HG03045 (cell line): Measurements from ENCODE around the gene SYT2.
"Not testable (repeated sequence)": the region's sequence is repeated elsewhere in the genome, so short reads cannot be mapped to it uniquely, and the experiment has no call there.

Experiments used
- ATAC-seq: cut with Tn5 transposase; IDR thresholded peaks from one replicate; pipeline ENCODE4 v1.9.1; 2021; ENCODE audit warnings: mild to moderate bottlenecking, moderate library complexity; ENCODE audit not compliant: unreplicated experiment

Gene SYT2

DNA sequence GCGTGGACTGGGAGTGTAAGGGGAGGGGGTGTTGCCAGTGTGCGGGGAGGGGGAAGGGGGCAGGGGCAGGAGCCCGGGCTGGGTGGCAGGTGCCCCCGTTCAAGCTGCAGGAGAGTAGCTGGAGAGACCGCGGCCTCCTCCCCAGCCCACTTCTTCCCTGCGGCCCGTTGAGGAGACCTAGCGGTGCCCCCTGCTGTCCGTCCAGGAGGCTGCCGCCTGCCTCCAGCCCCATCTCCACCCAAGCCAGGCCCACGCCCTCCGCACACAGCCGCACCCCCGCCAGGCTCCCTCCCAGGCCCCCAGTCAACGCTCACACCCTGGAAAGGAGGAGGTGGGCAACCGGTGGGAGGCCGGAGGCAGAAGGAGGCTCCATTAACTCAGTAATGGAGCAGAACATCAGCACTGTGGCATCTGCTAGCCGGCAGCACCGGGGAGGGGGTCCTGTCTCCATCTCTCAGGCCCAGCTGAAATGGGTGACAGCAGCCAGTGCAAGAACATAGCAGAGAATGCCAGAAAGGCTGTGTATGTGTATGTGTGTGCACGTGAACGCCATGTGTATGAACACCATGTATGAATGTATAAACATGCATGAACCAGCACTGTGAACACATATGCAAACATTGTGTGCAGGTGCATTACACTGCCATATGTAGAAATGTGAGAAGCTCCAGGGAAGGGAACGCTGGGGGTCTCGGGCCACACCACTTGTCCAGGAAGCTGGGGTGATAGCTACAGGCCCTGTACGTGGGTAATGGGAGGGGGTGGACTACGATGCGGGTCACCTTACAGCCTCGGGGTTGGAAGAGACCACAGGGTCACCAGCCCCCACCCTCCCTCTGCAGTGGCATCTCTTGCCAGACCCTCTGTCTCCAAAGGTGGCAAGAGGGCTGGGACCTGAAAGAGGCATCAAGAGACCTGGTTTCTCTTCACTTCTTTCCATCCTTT is 84.6 kb downstream of the SYT2 start:
- ATAC-seq, result peak; percentile 50

DNA sequence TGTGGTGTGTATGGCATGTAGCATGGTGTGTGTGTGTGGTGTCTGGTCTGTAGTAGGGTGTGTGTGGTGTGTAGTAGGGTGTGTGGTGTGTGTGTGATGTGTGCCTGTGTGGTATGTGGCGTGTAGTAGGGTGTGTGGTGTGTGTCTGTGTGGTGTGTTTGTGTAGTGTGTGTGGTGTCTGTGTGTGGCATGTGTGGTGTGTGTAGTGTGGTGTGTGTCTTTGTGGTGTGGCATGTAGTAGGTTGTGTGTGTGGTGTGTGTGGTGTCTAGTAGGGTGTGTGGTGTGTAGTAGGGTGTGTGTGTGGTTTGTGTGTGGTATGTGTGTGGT is 85.5 kb downstream of the SYT2 start:
- no peak for ATAC-seq

DNA sequence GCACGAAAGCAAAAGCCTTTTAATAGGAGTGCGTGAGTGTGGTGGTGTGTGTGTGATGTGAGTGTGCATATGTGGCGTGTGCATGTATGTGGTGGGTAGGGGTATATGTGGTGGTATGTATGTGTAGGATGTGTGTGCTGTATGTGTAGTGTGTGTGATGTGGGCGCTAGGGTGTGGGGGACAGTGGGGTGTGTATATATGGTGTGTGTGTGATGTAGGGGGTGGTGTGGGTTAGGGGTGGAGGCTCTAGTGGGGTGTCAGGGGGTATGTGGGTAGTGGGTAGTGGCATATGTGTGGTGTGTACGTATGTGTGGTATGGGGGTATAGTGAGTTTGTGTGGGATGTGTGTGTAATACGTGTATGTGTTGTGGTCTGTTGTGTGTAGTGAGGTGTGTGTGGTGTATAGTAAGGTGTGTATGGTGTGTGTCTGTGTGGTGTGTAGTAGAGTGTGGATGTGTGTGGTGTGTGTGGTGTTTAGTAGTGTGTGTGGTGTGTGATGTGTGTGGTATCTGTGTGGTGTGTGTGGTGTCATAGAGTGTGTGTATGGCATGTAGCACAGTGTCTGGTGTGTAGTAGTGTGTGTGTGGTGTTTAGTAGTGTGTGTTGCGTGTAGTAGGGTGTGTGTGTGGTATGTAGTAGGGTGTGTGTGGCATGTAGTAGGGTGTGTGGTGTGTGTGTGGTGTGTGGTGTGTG is 86.0 kb downstream of the SYT2 start:
- ATAC-seq, result no peak

DNA sequence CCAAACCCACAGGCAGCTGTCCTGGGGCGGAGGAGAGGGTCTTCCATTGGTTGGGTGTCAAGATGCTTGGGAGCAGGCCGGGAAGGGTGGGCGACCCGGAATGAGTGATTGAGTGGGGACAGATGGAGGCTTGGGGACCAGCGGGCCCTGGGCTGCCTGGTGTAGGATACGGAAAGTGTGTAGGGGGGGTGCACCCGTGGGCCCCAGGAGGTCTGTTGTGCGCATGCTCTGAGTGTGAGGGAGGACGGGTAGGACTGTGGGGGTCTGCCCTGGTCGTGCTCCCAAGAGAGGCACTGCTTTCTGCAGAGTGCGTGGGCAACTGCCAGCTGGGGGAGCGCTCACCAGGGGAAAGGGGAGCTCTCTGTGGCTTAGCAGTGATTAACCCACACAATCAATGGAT is 86.8 kb downstream of the SYT2 start:
- not testable (repeated sequence) for ATAC-seq

DNA sequence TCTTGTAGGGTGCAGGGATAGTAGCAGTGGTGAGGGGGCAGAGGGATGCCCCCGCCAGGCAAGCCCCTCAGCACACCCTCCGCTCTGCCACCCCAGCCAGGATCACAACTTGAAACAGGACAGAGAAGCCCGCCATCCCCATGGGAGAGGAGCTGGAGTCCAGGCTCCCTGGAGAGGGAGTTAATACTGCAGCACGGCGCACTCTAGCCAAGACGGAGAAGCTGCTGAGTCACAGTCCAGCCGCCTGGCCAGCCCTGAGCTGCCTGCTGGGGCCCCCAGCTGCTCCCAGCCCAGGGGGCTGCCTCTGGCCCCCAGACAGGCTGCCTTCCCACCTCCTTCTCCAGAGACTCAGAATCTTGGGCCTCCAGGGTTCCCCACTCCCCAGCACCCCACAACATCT is 87.2 kb downstream of the SYT2 start:
- ATAC-seq, result no peak

DNA sequence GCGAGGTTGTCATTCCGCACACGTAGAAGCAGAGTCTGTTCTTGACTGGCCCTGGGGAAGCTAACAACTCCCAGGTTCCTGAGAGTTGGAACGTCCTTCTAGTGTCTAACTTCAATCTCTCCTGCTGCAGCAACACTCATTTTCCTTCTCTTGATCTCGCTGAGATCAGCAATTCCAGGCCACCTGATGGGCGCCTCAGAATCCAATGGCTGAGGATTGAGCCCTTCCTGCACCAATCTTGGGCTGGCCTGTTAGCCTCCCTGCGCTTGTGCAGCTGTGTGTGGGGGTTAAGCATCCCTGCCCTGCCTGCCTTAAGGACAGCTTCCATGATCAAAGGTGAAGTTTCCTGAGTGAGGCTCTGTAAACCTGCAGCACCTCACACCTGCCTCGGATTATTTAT is 87.9 kb downstream of the SYT2 start:
- ATAC-seq, result no peak

DNA sequence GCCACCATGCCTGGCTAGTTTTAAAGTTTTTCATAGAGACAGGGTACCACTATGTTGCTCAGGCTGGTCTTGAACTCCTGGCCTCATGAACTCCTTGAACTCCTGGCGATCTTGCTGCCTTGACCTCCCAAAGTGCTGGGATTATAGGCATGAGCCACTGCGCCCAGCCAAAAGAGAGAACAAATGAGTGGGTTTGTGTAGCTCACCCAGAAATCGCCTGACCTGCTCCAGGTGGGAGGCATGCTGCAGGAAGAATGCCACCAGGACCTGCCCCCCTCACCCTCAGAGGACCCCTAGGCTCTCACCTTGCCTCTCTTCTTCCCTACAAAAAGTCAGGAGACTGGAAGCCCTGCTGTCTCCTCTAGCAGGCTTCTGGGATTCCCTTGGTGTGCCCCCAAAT is 88.8 kb downstream of the SYT2 start:
- no peak for ATAC-seq

DNA sequence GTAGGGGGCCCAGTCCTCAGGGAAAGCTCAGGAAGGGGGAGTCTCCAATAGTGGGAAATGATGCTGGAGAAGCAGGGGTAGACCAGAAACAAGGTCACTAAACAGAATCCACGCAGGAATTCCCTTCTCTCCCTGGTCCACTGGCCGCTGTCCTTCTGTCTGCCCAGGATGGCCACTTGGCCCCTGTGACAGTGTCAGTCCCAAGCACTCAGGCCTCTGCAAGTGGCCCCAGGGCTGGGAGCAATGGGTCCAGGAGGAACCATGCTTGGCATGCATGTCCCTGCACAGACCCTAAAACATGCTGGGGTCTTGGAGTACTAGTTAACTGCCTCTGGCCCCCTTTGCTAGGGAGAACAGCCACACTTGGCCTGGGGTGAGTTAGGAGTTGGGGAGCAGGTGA is 90.2 kb downstream of the SYT2 start:
- ATAC-seq, result not testable (repeated sequence)

DNA sequence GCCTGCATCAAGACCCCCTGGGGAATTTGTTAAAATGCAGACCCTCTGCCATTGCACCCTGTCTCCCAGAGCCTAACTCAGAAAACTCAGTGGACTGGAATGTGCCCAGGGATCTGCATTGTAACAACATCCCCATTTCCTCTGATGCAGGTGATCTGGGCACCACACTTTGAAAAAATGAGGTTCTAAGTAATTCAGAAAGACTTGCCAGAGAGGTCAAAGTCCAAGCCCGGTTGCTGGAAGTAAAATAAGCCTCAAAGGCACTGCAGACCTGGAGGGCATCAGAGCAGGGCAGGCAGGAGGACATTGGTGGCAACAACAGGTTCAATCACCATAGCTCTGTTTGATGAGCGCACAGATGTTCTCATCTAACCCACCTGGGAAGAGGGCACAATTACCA is 90.7 kb downstream of the SYT2 start:
- ATAC-seq, result no peak

DNA sequence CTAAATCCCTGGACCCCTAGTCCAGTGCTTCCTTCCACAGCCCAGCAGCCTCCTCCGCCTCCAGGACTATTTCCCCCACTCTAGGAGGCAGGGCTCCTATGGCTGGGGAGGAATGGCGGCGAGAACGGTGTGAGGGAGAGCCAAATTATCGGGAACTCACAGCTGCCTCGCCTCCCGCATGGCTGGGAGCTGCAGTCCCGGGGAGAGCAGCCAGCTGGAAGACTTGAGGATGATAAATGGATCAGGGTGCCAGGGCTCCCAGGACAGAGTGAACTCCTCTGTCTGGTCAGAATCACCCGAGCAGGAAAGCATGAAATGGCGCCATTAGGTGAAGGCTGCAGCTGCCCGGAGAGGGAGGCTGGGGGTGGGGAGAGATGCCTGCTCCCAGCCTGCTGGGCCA is 91.2 kb downstream of the SYT2 start:
- ATAC-seq, result not testable (repeated sequence)

DNA sequence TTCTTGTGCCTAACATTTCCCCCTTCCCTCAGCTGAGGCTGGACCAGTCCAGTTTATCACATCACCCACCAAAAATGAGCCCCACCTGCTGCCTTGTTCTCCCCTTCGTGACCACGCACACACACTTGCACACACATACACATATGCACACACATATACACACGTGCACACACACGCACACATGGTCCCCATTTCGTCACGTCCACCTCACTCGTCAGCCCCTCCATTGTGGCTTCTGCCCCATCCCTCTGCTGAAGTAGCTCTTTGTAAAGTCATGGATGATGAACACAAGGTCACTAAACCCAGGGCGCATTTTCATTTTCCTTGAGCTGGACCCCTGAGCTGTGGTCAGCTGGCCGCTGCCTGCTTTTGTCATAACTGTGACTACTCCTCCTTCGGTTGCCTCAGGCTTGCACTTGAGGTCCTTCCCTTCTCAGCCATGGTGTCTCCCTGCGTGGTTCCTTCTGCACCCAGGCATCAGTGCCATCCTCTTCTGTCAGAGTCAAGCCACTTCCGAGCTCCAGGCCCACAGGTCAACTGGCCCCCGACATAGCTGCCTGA is 93.8 kb downstream of the SYT2 start:
- ATAC-seq, result peak; percentile 18

DNA sequence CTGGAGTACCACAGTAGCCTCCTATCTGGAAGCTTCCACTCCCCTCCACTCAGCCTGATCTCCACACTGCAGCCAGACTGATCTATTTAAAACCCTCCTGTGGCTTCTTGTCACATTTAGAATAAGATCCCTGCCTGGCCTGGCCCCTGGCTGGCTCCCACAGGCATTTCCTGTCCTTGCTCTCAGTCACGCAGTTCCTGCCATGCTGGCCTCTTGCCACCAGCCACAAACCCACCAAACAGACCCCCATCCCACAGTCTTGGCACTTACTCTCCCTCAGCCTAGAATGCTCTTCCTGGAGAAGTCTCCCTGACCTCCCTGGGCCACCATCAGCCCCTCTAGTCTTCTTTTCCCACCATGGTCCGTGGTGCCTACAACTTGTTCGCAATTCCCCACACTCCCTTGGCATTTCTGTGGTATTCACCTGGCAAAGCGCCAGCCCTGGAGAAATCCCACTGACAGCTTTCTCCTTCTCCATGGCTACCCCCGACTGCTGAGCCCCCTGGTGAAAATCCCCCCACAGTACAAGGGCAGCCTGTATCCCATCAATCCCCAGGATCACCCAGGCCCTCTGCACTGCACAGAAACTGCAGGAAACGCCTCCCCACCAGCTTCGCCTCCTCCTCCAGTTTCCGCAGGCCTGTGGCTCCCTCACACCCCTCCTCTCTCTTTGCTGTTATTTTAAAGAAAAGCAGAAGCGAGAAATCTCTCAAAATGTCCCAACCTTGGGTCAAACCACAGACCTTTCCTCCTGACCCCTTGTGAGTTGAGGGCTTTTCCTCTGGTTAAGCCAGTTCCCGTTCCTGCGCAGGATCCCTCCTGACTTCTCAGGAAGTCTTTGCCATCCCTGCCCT is 94.5 kb downstream of the SYT2 start:
- peak; percentile 64 for ATAC-seq

DNA sequence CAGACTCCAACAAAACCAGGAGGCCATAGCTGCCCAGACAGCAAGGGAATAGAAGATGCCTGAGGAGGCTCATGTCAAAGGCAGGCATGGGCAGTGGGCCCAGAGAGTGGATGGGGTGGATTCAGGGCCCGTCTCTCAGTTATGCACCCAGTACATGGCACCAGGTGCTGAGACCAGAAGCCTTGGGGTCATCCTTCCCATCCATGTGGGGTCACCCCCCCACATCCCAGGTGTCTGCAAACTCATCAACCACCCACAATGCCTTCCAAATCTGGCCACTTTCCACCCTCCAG is 95.1 kb downstream of the SYT2 start:
- not testable (repeated sequence) for ATAC-seq

DNA sequence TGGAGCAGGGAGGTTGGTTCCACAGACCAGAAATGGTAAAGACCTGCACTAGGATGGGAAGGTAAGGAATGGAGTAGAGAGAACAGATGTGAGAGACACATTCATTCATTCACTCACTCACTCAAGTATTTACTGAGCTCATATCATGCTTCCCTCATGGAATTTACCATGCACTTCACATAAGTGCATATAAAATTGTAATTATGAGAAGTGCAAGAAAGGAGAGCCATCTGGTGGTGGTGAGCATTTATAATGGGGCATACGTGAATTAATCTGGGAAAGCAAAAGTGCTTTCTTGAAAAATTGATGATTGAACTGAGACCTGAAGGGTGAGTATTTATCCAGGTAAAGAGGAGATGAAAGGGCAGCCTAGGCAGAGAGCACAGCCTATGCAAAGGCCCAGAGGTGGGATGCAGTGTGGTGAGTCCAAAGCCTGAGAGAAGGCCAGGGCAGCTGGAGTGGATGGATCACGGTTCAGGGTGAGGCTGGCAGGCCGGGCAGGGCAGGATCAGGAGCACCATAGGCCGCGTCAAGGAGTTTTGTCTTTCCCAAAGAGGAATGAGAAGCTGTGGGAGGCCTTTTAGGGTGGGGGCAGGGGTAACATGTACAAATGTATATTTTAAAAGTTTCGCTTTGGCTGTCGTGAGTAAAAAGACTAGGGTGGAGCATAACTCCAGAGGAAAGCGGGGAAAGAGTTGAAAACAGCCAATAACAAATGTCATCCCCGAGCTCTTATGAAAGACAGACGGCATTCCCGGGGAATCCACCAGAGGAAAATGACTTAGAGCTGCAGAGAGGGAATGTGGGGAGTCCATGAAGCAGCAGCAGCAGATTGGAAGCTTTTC is 95.7 kb downstream of the SYT2 start:
- not testable (repeated sequence) for ATAC-seq

DNA sequence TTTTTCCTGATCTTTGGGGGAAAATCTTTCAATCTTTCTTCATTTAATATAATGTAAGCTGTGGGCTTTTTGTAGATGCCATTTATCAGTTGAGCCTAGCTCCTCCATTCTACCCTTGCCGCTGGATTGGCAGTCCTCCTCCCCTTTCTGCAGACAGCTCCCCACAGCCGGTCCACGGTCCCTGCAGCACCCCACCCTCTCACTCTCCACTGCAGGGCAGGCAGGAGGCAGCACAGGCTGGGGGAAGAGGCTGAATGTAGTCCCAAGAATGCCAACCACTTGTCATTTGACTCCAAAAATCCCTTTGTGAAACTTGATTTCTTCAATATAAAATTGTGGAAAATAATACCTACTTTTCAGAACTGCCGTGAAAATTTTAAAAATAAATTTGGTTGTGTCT is 96.7 kb downstream of the SYT2 start:
- no peak for ATAC-seq

DNA sequence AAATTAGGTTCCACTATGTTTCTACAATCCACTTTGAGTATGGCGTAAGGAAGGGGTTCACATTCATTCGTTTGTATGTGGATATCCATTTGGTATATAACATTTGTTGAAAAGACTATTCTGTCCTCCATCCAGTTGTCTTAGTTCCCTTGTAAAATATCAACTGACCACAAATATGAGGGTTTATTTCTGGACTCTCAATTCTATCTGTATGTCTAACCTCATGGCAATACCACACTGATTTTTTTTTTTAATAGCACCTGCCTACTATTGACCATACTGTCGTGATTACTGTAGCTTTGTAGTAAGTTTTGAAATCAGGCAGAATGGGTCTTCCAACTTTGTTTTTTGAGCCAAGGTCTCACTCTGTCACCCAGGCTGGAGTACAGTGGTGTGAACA is 98.2 kb downstream of the SYT2 start:
- ATAC-seq, result not testable (repeated sequence)

DNA sequence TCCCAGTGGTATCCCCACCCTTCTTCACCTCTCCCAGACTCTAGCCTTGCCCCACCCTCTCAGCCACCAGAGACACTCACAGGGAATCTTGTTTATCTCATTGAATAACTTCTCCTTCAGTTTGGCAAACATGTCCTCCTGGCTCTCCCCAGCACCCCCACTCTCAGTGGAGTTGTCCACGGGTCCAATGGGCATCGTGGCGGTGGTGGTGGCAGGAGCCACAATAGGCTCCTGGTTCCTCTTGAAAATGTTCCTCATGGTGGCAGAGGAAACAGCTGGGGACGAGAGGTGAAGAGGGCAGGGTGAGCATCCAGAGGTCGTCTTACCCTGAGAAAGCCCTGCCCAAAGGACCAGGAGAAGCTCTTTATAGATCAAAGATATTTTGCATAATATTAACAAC is 104.7 kb downstream of the SYT2 start:
- no peak for ATAC-seq

DNA sequence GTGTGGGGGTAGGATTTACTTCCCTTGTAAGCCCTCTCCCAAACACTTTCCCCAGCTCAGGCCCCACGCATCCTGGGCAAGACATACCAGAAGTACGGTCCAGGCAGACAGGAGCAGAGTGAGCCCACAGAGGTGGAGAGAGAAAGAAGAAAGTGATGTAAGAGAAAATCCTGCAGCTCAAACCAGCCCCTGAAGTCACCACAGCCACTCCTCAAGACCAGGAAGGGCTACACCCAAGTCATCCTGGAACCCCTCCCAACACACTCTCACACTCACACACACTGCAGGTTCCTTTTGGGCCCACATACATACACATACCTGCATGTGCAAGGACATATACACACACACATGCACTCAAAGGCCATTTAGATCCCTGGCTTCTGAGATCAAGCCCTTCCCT is 106.8 kb downstream of the SYT2 start:
- no peak for ATAC-seq

DNA sequence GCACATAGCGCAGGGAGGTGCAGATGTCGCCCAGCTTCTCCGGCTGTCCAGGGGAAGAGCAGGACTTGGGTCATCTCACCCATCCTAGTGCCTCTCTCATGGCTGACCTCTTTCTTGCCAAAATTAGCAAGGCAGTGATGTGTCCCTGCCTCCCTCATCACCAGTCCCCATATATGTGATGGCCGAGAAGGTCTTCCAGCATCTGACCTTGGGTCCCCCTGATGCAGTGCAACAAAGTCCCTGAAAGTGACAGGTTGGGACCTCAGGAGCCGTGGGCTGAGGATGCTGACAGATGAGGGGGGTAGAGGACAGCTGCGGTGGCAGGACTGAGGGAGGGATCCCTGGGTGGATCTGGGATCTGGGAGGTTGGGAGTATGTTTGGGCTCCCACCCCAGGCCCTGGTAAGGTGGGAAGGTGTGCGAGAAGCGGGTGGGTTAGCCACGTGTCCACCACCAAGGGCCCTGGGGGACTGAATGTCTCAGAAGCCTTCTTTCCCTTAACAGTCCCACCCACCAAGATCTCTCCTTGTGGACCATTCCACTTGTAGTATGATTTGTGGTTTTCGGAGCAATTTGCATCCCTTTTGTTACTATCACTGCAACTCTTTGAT is 109.7 kb downstream of the SYT2 start:
- no peak for ATAC-seq
